ENCODE results near the gene KCNIP4.

The KCNIP4 gene

GRCh38 chr4:21901831-21902230 lies 46.7 kb downstream of the KCNIP4 start:
- in situ Hi-C loops (cut with MboI; ENCODE audit: low sequenced_read_pairs): no loop called here

DNA sequence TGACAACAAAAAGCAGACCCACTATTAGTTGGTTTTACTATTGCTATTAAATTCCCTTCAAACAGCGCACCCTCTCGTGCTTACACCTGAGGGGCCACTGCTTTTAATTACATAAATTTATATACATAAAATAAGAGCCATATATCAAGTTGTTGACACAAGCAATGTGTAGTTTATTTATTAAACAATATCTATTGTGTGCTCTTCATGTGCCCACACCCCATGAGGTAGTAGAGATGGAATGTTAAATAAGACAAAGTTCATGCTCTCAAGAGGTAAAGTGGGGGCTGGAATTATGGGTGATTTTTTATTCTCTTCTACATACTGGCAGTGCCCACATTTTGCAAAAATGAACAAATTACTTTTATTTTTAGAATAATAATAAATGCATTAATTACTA lies 47.3 kb downstream of the KCNIP4 start:
- in situ Hi-C loops (cut with MboI; ENCODE audit: low sequenced_read_pairs): no loop called here

- in situ Hi-C loops (cut with MboI; ENCODE audit: low sequenced_read_pairs): no loop called here
These were observed 48.4 kb downstream of the KCNIP4 start for GRCh38 chr4:21900211-21900610.

DNA sequence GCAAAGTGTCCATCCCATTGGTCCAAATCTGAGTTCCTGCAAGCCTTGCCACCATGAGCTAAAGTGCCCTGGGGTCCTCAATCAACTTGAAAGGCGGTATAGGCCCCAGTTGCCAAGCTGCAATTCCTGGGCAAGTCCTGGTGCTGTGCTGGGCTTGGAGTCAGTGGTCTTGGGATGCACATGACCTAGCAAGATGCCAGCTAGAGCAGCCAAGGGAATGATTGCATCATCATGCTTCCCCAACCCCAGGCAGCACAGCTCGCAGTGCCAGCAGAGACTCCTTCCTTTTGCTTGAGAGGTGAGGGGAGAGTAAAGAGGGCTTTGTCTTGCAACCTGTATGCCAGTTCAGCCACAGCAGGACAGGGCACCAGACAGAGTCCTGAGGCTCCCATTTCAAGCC lies 50.5 kb downstream of the KCNIP4 start:
- in situ Hi-C loops (cut with MboI; ENCODE audit: low sequenced_read_pairs): no loop called here

GRCh38 chr4:21896767-21897166 lies 51.8 kb downstream of the KCNIP4 start:
- in situ Hi-C loops (cut with MboI; ENCODE audit: low sequenced_read_pairs): no loop called here

- in situ Hi-C loops (cut with MboI; ENCODE audit: low sequenced_read_pairs): no loop called here
These were observed 55.4 kb downstream of the KCNIP4 start for GRCh38 chr4:21893136-21893535.

GRCh38 chr4:21890231-21890630 lies 58.3 kb downstream of the KCNIP4 start:
- in situ Hi-C loops (cut with MboI; ENCODE audit: low sequenced_read_pairs): no loop called here

- in situ Hi-C loops (cut with MboI; ENCODE audit: low sequenced_read_pairs): no loop called here
These were observed 60.2 kb downstream of the KCNIP4 start for GRCh38 chr4:21888195-21888976.

GRCh38 chr4:21887481-21887880 lies 61.1 kb downstream of the KCNIP4 start:
- in situ Hi-C loops (cut with MboI; ENCODE audit: low sequenced_read_pairs): no loop called here

GRCh38 chr4:21885770-21886169 lies 62.8 kb downstream of the KCNIP4 start:
- in situ Hi-C loops (cut with MboI; ENCODE audit: low sequenced_read_pairs): no loop called here

DNA sequence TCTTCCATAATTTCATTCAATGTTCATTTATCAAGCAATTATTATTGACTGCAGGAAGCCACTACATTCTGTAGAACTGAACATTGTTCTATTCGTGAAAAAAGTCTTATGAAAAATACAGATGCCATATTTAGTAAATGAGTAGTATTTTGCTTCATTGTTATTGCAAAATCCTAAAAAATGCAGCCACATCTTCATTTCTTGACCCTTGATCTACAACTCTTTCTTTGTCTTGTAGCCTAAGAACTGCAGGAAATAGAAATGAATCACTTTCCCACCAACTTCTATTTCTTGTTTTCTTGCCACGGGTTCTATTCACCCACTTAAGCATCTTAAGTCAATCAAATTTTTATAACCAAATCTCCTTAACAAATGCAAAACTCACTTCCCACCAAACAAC lies 63.3 kb downstream of the KCNIP4 start:
- in situ Hi-C loops (cut with MboI; ENCODE audit: low sequenced_read_pairs): no loop called here

GRCh38 chr4:21884615-21885014 lies 64.0 kb downstream of the KCNIP4 start:
- in situ Hi-C loops (cut with MboI; ENCODE audit: low sequenced_read_pairs): no loop called here

GRCh38 chr4:21882051-21882839 lies 66.3 kb downstream of the KCNIP4 start:
- in situ Hi-C loops (cut with MboI; ENCODE audit: low sequenced_read_pairs): no loop called here

DNA sequence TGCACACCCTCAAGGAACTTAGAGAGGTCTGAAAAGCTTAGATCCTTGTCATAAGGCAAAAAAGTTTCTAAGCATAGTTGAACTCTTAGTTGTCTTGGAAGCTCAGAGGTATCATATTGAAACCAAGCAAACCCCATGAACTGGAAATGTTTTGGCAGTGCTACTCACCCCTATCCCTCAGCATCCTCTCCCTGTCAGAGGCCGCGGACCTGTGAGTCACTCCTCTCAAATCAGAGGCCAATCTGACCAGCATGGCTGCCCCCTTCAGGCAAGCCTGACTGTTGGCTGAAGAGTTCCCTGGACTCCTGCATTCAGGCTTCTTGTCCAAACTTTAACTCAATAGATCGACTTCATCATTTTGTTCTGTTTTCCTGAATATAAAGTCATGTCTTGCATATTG lies 69.4 kb downstream of the KCNIP4 start:
- in situ Hi-C loops (cut with MboI; ENCODE audit: low sequenced_read_pairs): no loop called here

- in situ Hi-C loops (cut with MboI; ENCODE audit: low sequenced_read_pairs): no loop called here
These were observed 71.9 kb downstream of the KCNIP4 start for GRCh38 chr4:21876711-21877110.

GRCh38 chr4:21873145-21873544 lies 75.4 kb downstream of the KCNIP4 start:
- in situ Hi-C loops (cut with MboI; ENCODE audit: low sequenced_read_pairs): no loop called here

DNA sequence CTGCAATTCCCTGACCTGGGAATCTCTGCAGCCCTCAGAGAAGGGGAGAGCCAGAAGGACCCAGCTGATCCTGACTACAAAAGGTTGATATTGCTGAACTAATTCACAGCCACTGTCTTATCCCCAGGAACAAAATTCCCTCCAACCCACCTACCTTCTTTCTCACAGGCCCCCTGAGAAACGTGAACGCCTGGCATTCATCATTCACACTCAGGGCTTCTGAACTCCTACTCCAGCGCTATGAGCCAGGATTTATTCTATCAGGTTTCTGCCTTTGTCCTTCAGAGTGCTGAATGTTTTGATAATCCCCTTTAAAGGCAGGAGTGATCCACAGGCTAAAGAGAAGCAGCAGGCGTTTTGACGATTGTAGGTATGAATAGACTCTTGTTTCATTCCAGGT lies 76.5 kb downstream of the KCNIP4 start:
- in situ Hi-C loops (cut with MboI; ENCODE audit: low sequenced_read_pairs): no loop called here

GRCh38 chr4:21869978-21870745 lies 78.4 kb downstream of the KCNIP4 start:
- in situ Hi-C loops (cut with MboI; ENCODE audit: low sequenced_read_pairs): no loop called here

GRCh38 chr4:21864686-21865085 lies 83.9 kb downstream of the KCNIP4 start:
- in situ Hi-C loops (cut with MboI; ENCODE audit: low sequenced_read_pairs): no loop called here

DNA sequence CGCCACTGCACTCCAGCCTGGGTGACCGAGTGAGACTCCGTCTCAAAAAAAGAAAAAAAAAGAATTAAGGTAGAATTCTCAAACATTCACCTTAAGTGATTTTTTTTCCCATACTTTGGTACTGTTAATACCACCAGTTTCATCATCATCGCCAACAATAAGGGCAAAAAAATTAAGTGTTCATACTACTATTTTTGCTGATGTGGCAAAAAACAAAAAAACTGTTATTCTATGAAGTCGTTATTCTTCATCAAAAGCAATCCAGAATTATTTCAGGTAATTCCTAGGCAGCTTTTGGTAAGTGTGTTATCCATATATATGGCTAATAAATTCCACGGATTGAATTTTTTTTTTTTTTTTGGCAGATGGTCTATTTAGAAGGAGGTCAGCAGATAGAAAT lies 85.7 kb downstream of the KCNIP4 start:
- in situ Hi-C loops (cut with MboI; ENCODE audit: low sequenced_read_pairs): no loop called here

- in situ Hi-C loops (cut with MboI; ENCODE audit: low sequenced_read_pairs): no loop called here
These were observed 89.6 kb downstream of the KCNIP4 start for GRCh38 chr4:21858971-21859370.

DNA sequence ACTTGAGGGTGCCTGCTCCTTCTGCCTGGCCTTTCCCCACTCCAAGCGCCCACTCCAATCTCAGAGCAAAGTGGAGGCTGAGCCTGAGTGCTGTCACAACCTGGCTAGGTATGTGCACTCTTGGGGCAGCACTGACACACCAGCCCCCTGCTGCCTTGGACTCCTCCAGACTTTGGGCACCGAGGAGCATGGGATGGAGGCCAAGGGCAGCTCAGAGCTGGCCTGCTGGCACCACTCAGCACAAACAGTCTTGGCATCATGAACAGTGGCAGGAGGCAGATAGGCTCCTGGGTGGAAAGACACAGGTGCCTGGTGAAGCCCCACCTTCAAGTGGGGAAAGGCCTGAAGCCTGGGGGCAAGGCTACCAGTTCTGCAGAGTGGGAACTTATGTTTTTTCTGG lies 91.8 kb downstream of the KCNIP4 start:
- in situ Hi-C loops (cut with MboI; ENCODE audit: low sequenced_read_pairs): no loop called here
